ENCODE data around the gene CTXN3. TPM values are rescaled to one million over a fixed set of nuclear protein-coding genes. Genes with fewer than 3 reads are reported as not detected.
"Not testable (repeated sequence)": the region's sequence is repeated elsewhere in the genome, so short reads cannot be mapped to it uniquely, and the experiment has no call there.

Gene CTXN3
- total RNA-seq, 1 donor from 2014 or later = 4.6 TPM

DNA sequence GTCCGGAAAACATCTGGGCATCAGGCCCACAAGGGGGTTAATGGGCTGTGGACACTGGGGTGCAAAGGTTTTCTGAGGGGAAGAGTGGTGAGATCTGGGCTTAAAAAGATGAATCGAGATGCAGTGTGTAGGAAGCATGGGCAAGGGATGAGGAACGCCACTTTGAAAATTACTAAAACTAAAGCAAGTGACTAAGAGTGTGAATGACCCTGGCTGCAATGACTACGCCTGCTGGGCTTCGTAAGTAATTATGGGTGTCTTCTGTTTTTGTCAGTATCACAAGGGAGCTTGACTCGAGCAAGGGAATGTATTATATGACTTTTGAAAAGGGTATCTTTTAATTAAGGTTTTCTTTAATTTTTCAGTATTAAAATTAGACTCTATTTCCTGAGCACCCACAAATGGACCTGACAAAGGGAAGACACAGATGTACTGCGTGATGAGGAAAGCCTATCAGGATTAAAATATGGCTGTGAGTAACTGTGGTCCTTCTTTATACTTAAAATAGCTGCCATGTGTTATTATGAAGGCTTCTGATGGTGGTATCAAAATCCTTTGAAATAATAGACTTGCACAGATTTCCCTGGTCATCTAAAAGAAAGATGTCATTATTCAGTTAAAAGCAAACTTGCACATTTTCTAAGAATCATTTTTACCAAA is 4.2 kb downstream of the CTXN3 start:
- no peak for DNase-seq

DNA sequence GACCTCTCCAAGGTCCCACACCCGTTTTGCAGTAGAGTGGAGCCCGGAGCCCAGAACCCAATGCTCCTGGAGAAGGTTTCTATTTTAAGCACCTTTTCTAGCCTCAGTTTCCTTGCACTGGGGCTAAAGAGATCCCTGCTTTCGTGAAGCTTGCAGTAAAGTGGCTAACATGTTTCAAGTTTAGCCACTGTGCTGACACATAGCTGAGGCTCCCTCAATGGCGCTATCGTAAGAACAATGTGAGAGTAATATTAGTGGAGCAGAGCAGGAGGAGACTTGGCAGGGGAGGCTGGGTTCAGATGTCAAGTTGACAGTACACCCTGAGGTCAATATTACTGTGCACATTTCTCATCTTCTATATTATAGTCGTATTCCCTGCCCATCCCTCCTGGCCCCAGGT is 7.9 kb downstream of the CTXN3 start:
- DNase-seq = no peak

DNA sequence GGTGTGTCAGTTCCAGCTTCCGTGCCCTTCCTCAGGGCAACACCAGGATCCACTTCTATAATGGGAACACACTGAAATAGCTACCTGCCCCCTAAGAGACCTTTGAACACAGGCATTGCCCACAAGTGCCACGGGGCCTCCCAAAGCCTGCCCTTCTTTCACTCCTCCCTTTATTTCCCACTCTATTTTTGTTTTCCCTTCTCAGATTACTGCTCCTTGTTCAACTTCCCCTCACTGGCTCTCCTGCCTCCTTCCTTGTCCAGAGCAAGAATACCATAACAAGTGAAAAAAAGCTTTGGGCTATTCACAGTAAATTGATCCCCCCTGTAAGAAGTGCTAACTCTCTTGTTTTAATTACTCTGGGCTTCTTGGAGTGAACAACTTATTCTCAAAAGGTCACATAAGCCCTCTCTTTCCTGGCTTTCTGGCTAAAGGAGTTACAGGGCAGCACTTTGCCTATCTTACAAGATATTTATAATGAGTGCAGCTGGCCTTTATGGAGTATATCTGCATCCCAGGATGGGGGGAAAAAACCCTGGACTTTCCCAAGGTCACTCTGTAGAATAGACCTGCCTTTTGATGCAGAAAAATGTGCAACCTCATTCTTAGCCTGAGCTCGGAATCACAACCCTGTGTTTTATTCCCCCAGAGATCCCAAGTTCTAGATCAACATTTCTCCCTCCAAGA is 11.3 kb downstream of the CTXN3 start:
- peak; percentile 64 for DNase-seq

DNA sequence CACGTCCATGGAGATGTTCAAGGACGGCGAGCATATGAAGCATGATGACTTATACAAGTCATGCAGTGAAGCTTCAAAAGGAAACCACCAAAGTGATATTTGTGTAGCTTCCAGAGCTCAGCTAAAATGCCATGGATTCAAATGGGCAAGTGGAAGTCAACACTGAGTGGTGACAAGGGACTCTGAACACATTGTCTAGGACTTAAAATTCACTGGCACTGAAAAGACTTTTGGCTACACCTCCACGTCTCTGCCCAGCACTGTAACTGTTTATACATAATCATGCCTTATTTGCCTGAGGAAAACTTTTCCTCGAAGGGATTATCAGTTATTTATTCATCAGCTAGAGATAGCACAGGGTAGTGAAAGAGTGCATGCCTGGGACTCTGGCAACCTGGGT is 15.2 kb downstream of the CTXN3 start:
- DNase-seq = no peak

DNA sequence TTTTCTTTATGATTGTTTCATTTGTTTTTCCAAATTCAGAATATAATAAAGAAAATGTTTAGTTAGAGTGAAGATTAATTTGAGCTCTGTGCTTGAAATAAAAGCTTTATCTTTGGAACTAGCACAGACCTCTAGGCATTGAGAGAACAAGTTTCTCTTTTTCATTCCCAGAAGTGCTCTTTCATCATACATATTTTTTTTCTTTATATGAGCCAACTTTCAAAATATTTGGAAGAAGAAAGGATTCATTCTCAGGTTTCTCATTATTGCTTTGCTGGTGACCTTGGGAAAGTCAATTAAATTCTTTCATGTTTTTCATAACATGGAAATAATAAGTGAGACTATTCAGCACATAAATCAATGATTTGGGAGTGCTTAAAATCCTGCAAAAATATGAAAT is 16.8 kb downstream of the CTXN3 start:
- DNase-seq = no peak

DNA sequence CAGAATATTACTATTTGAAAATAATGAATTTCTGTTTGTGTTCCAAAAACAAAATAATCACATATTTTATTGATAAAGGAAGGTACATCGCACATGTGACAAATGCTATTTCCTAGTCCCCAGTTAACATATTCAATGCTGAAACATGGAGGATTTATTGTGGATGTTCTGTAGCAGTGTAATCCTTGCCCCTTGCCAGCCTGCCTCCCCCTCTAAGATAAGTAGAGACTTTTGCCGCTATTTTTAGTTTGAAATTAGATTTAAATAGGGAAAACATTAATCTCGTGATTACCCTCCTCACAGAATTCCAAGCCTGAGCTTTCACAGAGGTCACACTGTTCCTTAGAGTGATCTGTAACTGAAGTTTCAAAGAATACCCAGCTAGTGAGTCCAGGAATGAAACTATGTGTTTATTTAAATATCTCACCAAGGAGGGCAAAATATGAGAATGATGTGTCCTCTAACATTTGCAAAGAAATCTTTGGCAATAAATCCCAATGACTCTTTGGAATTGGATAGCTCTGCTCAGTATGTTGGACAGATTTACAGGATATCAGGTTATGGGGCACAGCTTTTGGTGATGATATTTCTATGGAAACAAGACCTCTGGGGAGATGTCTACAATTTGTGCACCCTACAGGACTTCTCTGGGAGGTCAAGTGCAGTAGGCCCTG is 17.3 kb downstream of the CTXN3 start:
- DNase-seq = no peak

DNA sequence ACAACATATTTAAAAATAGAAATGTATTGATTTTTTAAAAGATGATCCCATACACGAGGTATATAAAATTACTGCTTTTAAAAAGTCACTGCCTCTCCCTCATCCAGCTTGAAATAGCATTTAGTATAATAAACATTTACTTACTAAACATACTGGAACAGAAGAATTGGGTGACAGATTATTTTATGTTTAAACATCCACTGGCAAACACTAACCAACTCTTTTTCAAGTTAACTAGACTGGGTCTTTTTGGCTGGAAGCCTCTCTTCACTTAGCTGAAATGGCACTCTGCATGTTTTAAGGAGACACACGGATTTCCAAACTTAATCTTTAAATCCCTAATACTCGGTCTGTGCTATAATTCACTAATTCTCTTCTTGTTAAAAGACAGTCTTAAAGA is 19.0 kb downstream of the CTXN3 start:
- no peak for DNase-seq

DNA sequence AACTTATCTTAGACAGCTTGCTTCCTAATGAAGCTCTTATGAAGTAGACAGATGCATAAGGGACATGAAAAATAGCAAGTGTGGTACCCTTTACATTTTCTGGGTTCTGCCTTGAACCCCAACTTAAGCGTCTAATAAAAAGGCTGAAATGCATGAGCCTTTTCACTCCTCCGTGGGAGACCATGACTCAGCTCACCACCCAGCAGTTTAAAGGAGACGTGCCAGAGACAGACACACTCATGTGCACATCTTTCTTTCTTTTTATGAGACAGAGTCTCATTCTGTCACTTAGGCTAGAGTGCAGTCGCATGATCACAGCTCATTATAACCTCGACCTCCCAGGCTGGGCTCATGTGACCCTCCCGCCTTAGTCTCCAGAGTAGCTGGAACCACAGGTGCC is 22.3 kb downstream of the CTXN3 start:
- no peak for DNase-seq

DNA sequence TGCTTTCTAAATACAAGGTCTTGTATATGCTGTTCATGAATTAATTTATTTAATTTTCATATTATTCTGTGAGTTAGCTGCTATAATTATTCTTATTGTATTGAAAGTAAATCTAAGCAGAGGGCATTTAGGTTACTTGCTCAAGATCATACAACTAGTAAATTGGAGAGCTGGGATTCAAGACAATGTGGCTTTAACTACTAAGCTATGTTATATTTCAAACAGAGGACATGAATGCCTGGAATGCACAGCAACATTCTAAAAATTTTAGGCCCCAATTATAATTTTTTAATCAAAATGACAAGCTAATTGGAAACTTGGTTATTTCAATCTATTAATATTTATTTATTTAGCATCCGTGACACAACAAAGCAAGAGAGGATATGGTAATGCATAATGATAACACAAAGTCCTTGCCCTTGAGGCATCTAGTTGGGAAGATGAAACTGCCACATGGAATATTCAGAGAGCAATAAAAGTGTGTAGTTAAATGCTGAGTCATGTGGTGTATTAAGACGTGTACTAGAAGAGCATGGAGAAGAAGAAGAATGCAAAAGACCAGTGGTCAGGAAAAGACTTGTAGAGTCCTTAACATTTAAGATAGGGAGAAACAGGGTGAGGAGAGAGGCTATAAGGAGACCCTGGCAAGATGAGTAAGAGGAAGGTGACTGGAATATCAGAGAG is 24.4 kb downstream of the CTXN3 start:
- no peak for DNase-seq

DNA sequence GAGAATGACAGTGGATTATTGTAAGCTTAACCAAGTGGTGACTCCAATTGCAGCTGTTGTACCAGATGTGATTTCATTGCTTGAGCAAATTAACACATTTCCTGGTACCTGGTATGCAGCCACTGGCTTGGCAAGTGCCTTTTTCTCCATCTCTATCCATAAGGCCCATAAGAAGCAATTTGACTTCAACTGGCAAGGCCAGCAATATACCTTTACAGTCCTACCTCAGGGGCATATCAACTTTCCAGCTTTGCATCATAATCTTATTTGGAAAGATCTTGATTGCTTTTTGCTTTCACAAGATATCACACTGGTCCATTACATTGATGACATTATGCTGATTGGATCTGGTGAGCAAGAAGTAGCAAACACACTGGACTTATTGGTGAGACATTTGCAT is 28.1 kb downstream of the CTXN3 start:
- DNase-seq = not testable (repeated sequence)

DNA sequence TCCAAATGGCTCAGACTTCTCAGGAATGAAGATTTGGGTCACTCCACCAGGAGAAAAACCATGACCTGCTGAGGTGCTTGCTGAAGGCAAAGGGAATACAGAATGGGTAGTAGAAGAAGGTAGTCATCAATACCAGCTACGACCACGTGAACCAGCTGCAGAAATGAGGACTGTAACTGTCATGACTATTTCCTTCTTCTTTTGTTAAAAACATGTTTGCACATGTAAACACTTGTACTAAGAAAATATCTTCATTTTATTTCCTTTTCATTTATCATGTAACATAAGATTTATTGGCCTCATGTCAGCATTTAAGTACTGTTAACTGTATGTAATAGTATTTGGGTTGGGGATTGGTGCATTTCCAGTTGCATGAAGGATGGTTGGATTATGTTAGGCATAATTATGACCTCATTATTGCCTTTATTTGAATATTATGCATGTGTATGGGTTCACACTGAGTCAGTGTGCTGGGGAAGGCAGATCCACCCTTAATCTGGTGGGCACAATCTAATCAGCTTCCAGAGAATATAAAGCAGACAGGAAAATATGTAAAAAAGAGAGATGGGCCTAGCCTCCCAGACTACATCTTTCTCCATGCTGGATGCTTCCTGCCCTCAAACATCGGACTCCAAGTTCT is 30.9 kb downstream of the CTXN3 start:
- not testable (repeated sequence) for DNase-seq

DNA sequence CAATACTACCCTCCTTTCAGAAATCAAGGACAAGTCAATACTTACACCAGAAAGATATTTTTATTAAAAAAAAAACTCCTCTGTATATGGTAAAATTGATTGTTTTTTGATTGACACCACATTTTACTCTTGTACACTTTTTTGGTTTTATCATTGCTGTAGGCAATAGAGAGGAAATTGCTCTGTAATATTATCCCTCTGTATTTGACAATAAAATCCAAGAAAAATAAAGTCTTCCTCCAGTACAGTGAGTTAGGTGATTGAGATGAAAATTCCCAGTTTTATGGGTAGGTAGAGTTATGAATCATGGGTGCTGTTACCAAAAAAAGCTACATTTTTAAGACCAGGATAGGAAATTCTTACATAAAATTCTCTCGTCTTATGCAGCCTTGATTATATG is 31.7 kb downstream of the CTXN3 start:
- DNase-seq = no peak

DNA sequence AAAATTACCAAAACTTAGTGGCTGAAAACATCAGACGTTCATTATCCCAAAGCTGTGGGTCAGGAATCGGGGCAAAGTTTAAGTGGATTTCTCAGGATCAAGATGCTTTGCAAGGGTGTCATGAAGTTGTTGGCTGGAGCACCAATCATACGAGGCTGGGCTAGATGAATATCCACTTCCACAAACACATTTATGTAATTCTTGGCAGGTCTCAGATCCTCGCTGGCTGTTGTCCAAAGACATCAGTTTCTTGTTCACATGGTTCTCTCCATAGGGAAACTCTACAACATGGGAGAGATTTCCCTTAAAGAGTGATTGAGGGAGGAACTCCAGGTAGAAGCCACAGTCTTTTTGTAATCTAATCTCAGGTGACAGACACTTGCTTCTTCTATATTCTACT is 34.1 kb downstream of the CTXN3 start:
- DNase-seq = peak; percentile 36

DNA sequence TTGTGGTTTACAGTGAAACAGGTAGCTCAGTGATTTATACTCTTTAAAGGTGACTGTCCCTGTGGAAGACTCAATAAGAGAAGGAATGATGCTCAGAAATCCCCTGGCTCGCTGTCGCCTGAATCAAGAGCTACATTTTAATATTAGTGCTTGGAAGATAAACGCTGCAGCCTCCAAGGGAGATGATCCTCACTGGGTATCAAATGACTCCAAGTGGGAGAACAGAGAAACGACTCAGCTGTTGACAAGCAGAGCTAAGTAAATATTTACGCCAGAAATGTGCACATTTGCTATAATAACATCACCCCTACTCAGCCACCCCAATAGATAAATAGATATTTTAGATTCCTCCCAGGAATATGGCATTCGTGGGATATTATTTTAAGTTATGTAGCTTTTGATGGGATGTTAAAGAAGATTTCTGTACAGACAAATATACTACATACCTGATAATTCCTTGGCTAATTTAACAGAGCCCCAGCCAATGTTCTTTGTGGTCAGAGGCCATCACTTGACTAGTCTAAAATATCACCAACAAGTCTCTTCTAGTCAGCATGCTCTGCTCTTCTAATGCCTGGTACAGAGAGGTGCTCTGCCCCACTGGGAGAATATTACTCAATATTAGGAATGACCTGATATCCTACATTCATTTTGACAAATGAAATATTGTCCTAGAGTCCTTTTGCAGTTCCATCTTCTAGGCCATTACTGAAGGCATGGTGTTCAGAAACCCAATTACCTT is 36.0 kb downstream of the CTXN3 start:
- DNase-seq = peak; percentile 54

DNA sequence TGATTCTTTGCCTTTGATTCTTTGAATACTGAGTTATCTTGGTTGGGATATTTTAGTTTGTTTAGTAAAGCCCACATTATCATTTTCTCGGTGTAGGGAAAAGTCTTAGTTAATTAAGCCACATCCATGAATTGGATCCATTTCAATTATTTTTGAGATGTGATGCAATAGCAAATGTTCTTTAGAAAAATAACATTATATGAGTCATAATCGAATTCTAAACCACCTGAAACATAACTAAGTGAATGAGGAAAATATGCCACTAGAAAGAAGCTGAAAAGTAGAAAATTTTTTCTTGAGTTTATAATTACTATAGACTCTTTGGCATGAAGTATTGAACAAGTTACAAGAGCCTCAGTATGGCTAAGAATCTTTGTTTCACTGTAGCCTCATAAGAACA is 36.8 kb downstream of the CTXN3 start:
- no peak for DNase-seq

DNA sequence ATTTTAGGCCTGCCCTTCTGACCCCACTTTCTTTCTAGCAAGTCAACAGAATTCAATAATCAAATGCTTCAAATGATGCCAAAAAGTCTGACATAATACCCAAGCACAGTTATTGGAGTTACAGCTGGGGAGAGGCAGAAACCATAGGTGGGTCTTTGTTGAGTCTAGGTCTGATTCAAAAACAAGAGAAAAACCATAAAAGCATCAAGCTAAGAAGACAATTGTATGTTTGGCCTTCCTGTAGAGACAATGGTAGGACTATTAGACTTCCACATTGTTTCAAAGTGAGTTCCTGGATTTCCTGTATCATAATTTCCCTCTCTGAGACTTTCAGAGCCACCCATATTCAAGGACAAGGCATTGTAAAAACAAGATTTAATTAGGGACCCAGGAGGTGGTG is 37.5 kb downstream of the CTXN3 start:
- no peak for DNase-seq

DNA sequence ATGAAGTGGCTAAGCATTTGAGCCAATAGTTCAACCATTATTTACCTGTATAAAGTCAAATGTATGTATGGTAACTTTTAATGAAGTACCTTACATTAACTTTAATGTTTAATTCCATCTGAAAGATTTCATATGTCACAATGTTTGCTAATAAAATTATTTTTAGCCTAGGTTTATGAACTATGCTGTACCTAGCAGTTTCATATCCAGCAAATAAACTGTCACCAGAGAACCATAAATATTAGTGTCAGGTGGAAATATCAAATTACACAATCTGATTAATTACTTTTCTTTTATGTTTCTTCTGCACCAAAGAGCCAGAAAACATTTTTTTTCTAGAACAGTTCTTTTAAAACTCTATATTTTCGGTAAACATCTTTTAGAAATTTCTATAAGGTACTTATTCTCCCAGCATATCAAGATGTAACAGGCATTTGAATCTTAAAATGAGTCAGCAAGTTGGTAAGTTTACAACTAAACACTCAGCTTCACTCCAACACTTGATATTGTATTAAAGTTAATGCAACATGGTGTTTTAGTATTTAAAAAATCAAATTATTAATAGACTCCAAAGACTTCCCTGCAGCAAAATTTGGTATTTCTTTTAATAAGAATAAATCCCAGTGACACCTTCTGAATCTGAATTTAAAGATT is 45.8 kb downstream of the CTXN3 start:
- no peak for DNase-seq

DNA sequence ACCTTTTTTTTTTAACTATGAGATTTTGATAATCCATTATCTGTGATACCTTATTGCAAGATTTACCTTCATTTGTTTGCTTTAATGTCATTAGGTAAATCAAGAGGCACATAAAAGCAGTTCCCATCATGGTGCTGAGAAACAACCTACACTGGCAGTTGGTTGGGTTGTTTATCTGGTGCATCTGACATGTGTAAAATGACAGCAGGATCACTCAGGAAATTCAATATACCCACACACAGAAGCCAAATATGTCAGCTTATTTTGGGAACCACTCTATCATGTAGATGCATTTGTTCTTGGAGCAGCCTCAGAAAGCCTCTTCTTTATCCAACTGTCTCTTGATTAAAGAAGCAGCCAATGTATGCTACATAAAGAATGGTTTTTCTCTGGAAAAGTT is 46.5 kb downstream of the CTXN3 start:
- peak; percentile 58 for DNase-seq

DNA sequence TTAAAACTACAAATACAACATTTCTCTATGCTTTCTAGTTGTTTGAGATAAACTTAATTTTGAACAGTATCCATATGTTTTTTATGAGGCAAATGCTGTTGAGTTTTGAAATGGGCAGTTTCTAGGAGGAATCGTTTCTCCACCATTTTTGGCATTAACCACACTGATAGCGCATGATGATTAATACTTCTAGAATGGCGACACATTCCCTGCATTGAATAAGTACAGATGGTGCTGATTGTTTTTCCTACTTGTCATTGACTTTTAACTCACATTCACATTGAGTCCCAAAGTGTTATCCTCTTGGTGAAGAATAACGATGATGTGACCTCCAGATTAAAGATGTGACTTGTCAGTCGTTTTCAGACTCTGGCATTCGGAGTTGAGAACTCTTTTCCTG is 47.8 kb downstream of the CTXN3 start:
- no peak for DNase-seq

DNA sequence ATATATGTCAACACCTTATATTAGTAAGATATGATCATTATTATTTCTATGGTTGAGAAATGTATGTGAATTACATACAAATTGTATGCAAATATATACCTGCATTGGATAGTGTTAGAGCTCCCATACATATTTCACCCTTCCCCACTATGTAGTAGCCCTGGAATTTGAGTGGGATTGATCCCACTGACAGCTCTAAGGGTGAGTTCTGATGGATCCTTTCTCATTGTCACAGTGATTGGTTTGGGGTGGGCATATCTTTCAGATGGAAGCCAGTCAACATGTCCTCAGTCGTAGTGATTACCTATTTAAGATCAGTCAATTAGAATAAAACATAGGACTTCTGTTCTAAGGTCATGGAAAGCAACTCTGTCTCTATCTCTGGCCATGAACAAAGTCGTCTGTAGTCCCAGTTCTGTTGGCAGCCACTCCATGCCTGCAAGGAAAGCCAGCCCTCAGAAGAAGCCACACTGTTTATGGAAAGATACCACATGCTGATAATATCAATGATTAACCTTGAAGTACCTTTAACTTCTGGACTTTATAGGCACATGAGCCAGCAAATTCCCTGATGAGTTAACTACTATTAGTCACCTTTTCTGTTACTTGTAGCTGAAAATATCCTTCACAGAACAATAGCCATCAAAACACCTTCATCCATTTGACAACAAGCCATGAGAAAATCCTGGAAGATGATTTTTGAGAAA is 49.2 kb downstream of the CTXN3 start:
- DNase-seq = no peak

DNA sequence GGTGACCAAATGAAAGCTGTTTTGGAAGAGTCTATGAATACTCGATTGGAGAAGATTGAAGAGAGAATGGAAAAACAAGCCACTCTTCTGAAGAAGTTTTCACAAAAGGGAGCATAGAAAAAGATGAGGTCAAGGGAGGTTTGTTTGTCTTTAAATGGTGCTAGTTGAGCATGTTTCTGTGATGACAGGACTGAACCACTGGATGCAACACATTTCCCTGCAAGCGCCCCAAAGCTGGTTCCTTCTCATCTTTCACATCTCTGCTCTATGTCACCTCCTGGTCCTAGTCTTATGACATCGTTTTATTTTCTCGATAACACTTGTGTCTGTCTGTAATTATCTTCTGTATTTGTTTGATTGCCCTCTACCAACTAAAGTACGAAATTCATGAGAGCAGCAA is 50.5 kb downstream of the CTXN3 start:
- no peak for DNase-seq

All from tongue (tissue), 2 donors.